ENCODE measurements around the gene EMC1. TPM values are rescaled to one million over a fixed set of nuclear protein-coding genes. Genes with fewer than 3 reads are reported as not detected.

Gene EMC1
- total and polyA plus RNA-seq, 2 donors (not counting 3 experiments of a cell fraction or from before 2014, with no cell fraction given): 77.5 to 164 TPM

- Histone ChIP-seq H3K4me2 (ENCODE audit: insufficient read depth, low read length) (peak overlapping the region; percentile 7), H3K4me3 (replicated peaks in 1 of 3; ENCODE audit: insufficient read depth in 1 of 3, low read depth in 1 of 3, low read length in 3 of 3) (no peak overlapping the region), H3K9me3 (replicated peaks; ENCODE audit: control insufficient read depth, insufficient read depth, low read length) (no peaks in the 10 kb centered on the region), H3K9ac (replicated peaks; ENCODE audit: extremely low read depth, insufficient read depth, low read length) (no peak overlapping the region), H3K36me3 (ENCODE audit: control insufficient read depth in 2 of 2, extremely low read depth in 1 of 2, insufficient read depth in 2 of 2, low read length in 2 of 2) (peaks cover 0 to 3% of the 10 kb centered on the region in 2 experiments), H3K4me1 (ENCODE audit: control insufficient read depth, extremely low read depth, insufficient read depth, low read length) (peaks cover 25% of the 10 kb centered on the region), H3K27me3 (ENCODE audit: control insufficient read depth in 2 of 2, insufficient read depth in 2 of 2, low read length in 2 of 2) (no peaks in the 10 kb centered on the region), H2AFZ (ENCODE audit: low read depth, low read length) (no peak overlapping the region), H4K20me1 (replicated peaks; ENCODE audit: control insufficient read depth, extremely low read depth, insufficient read depth, low read length) (peaks cover 8% of the 10 kb centered on the region), H3K27ac (ENCODE audit: insufficient read depth, low read depth, low read length) (peak overlapping the region; percentile 21), H3K79me2 (ENCODE audit: control insufficient read depth, insufficient read depth, low read length) (peaks cover 98% of the 10 kb centered on the region), H3K9me1 (replicated peaks; ENCODE audit: control insufficient read depth, extremely low read depth, insufficient read depth, low read length) (no peaks in the 10 kb centered on the region)
- TF ChIP-seq GATA2 (IDR thresholded peaks at IDR 0.05; ENCODE audit: insufficient read depth, insufficient read length, low read depth, low read length) (no peak), EZH2 (IDR thresholded peaks at IDR 0.05; ENCODE audit: borderline replicate concordance, low read depth, low read length, severe bottlenecking) (no peak), POLR2AphosphoS5 (IDR thresholded peaks at IDR 0.05; ENCODE audit: insufficient read depth, low read depth, low read length) (no peak), MAX (IDR thresholded peaks at IDR 0.05; ENCODE audit: insufficient read depth, insufficient read length) (no peak), MYC (IDR thresholded peaks at IDR 0.05; ENCODE audit: low read depth, low read length) (no peak), FOS (IDR thresholded peaks at IDR 0.05; ENCODE audit: borderline replicate concordance, insufficient read depth, low read length) (no peak), POLR2A (IDR thresholded peaks at IDR 0.05; ENCODE audit: low read depth, low read length) (no peak), CTCF (IDR thresholded peaks at IDR 0.05; ENCODE audit: extremely low read depth in 1 of 2, insufficient read depth in 1 of 2, low read depth in 1 of 2, low read length in 2 of 2) (no peak), JUN (IDR thresholded peaks at IDR 0.05; ENCODE audit: borderline replicate concordance, insufficient read depth, insufficient read length, low read depth) (no peak)
- ChIA-PET POLR2A (interaction anchor here (0.7 kb wide), 1 partner anchor 763 kb away, joined by 7 read pairs; no protein-coding TSS in a partner anchor), CTCF (interaction anchor here (1.8 kb wide), 1 partner anchor 449 kb away, joined by 5 read pairs; no protein-coding TSS in a partner anchor)
- dilution Hi-C loops (cut with MboI; ENCODE audit: extremely low pct_ligation_motif_present, low sequenced_read_pairs): no loop called here
- no TSS peak for BruUV-seq (replicated peaks)
- no peak for DNase-seq (ENCODE audit: low read depth, low spot score)
- no peak for FAIRE-seq
- intact Hi-C loops (cut with micrococcal nuclease): no loop called here
Observed at GRCh38 chr1:19204446-19205266, 46.7 kb downstream of the EMC1 start.

All from endothelial cell of umbilical vein (primary cell).